Gastrocnemius medialis (tissue), 4 donors: ENCODE data around the gene UGT1A5. TPM values are rescaled to one million over a fixed set of nuclear protein-coding genes. Genes with fewer than 3 reads are reported as not detected.

Experiments used
- ATAC-seq, 2 donors: fragments of 150-250 bp; one replicate each; pipeline ENCODE4 v1.9.1; 2016
- DNase-seq, 2 donors: peaks; one replicate each; pipeline ENCODE4 v3.0.0-alpha.2; 2019
- H3K27ac ChIP-seq, 4 donors: fragments of 200-600 bp; sonication (generic); 1 replicate in 1 of 4; 2 replicates in 3 of 4; pipeline ENCODE4 v1.5.1; 2016 to 2018; ENCODE audit warnings: mild to moderate bottlenecking in 2 of 4, moderate library complexity in 1 of 4
- H3K27me3 ChIP-seq, 3 donors: fragments of 200-600 bp; sonication (generic) in 2 of 3; 1 replicate in 1 of 3; 2 replicates in 2 of 3; pipeline versions ENCODE4 v1.5.1 to v1.6.0; 2016 to 2019; ENCODE audit warnings: mild to moderate bottlenecking in 1 of 3, moderate library complexity in 1 of 3
- H3K36me3 ChIP-seq, 2 donors: fragments of 200-600 bp; sonication (generic) in 1 of 2; one replicate each; pipeline ENCODE4 v1.5.1; 2017 to 2018
- H3K4me1 ChIP-seq, 2 donors: fragments of 200-600 bp; sonication (generic) in 1 of 2; one replicate each; pipeline ENCODE4 v1.5.1; 2016 to 2017; ENCODE audit warnings: mild to moderate bottlenecking in 2 of 2
- H3K4me3 ChIP-seq, 4 donors: fragments of 200-600 bp; sonication (generic) in 3 of 4; 1 replicate in 1 of 4; 2 replicates in 3 of 4; pipeline ENCODE4 v1.5.1; 2016 to 2019; ENCODE audit warnings: mild to moderate bottlenecking in 2 of 4
- H3K9me3 ChIP-seq, 3 donors: fragments of 200-600 bp; sonication (generic) in 2 of 3; 1 replicate in 1 of 3; 2 replicates in 2 of 3; pipeline ENCODE4 v1.5.1; 2016 to 2019
- CTCF ChIP-seq, 5 experiments: fragments of 450-650 bp in 3 of 5; fragments of 200-600 bp in 2 of 5; sonication (generic) in 2 of 5; IDR thresholded peaks in 4 of 5; conservative IDR thresholded peaks in 1 of 5; 1 replicate in 4 of 5; 2 replicates in 1 of 5; pipeline ENCODE4 v1.5.1; 2016 to 2019; ENCODE audit warnings: antibody characterized with exemption in 5 of 5, mild to moderate bottlenecking in 3 of 5, moderate library complexity in 3 of 5
- POLR2A ChIP-seq, 2 donors: fragments of 450-650 bp; IDR thresholded peaks; one replicate each; pipeline ENCODE4 v1.6.1; 2017; ENCODE audit warnings: antibody characterized with exemption in 2 of 2, mild to moderate bottlenecking in 2 of 2, moderate library complexity in 2 of 2
- in situ Hi-C, 4 donors: fragments of 200-750 bp; cut with MboI; loops; one replicate each; pipeline versions ENCODE4 v1.15.0 to v1.8.0; 2017; ENCODE audit warnings: low sequenced_read_pairs in 4 of 4
- intact Hi-C: fragments of 100-400 bp; cut with DNase I; formaldehyde crosslinking; loops from one replicate; pipeline ENCODE4 v1.15.1; 2023; ENCODE audit warnings: low total_unique reads
- total RNA-seq, 4 donors: library from RNA; depleted of rRNA; stranded (reverse); fragments of >200 nt; gene quantifications; one replicate each; pipeline versions ENCODE4 v1.1.0 to v1.2.3, GENCODE V29; 2016

UGT1A5 gene
- total RNA-seq, 4 donors from 2014 or later = not detected

DNA sequence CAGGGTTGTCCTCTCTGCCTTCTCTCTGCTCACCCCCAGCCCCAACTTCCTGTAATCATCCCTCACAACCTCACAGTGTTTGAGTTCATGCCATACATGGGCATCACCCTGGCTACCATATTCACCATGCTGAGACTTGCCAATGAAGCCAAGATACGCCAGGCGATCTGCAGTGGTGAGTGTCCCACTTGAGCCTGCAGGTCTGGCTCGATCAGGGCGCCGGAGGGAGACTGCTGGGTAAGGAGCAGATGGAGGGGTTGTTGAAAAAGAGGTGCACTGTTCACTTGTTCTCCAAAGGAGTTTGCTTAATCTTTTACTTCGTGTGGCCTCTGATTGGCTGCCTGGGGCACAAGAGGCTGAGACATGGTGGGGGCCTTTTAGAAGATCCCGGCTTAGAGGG, 80.0 kb downstream of the UGT1A5 start:
- in situ Hi-C loops (no loop called here), intact Hi-C loops (no loop called here)
- Histone ChIP-seq H3K9me3 (no peaks in the 10 kb centered on the region), H3K36me3 (no peaks in the 10 kb centered on the region), H3K27ac (no peak overlapping the region), H3K27me3 (no peaks in the 10 kb centered on the region), H3K4me1 (no peaks in the 10 kb centered on the region), H3K4me3 (no peak overlapping the region)
- DNase-seq (no peak), ATAC-seq (no peak)
- TF ChIP-seq CTCF (IDR thresholded peaks at IDR 0.05 in 4 of 5, conservative IDR thresholded peaks at IDR 0.05 in 1 of 5) (no peak), POLR2A (IDR thresholded peaks at IDR 0.05) (no peak)

DNA sequence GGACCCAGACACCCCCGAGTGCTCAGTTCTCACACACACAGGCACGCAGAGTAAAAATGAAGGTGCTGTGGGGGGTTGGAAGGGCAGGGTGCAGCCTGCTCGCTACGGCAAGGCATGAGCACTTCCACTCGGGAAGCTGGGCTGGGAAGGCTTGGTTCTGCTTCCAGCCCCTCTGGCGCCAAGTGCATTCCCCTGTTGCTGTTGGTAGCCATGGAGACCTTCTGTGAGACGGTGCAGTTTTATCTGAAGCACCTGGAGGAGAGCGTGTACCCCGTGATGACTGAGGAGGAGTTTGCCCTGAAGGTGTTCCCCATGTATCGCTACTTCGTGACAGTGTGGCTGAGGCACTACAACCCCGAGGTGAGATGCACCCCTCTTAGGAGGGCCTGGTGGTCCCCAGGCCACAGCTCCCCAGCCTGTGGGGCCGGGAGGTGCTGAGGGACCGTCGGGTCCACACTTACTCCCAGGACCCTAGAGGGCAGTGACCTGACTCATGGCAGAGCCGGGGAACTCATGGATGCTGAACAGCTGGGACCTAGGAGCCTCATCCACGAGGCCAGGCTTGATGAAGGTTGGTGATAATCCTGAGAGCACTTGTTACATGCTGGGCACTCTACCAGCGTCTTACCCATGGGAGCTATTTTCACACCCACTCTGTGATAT, 80.9 kb downstream of the UGT1A5 start:
- Histone ChIP-seq H3K36me3 (no peaks in the 10 kb centered on the region), H3K27me3 (no peaks in the 10 kb centered on the region), H3K9me3 (no peaks in the 10 kb centered on the region), H3K4me3 (no peak overlapping the region), H3K4me1 (no peaks in the 10 kb centered on the region), H3K27ac (no peak overlapping the region)
- intact Hi-C loops = no loop called here
- DNase-seq = no peak
- TF ChIP-seq CTCF (IDR thresholded peaks at IDR 0.05 in 4 of 5, conservative IDR thresholded peaks at IDR 0.05 in 1 of 5) (no peak), POLR2A (IDR thresholded peaks at IDR 0.05) (no peak)
- in situ Hi-C loops = no loop called here
- no peak for ATAC-seq

DNA sequence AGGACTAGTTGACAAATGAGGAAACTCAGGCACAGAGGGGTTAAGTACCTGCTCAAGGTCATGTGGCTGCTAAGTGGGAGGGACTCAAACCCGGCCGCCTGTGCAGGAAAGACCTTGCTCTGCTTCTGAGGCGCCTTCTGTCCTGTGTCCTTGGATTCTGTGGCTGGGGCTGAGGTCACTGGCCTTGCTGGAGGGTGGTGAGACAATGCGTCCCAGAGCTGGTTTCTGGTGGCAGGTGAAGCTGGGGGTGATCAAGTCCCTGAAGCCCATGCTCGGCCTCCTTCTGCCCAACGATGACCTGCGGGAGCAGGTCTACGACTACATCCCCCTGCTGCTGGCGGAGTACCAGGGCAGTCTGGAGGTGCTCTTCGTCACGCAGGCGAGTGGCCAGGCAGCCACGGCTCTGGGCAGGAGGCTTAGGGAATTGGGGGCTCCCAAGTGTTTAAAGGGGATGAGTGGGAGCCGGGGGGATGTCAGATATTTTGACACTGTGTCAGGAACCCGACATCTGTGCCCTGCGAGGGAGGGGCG, 81.5 kb downstream of the UGT1A5 start:
- in situ Hi-C loops (no loop called here), intact Hi-C loops (no loop called here)
- DNase-seq (no peak), ATAC-seq (no peak)
- TF ChIP-seq CTCF (IDR thresholded peaks at IDR 0.05 in 4 of 5, conservative IDR thresholded peaks at IDR 0.05 in 1 of 5) (no peak), POLR2A (IDR thresholded peaks at IDR 0.05) (no peak)
- Histone ChIP-seq H3K4me1 (no peaks in the 10 kb centered on the region), H3K9me3 (no peaks in the 10 kb centered on the region), H3K36me3 (no peaks in the 10 kb centered on the region), H3K4me3 (no peak overlapping the region), H3K27me3 (no peaks in the 10 kb centered on the region), H3K27ac (no peak overlapping the region)

DNA sequence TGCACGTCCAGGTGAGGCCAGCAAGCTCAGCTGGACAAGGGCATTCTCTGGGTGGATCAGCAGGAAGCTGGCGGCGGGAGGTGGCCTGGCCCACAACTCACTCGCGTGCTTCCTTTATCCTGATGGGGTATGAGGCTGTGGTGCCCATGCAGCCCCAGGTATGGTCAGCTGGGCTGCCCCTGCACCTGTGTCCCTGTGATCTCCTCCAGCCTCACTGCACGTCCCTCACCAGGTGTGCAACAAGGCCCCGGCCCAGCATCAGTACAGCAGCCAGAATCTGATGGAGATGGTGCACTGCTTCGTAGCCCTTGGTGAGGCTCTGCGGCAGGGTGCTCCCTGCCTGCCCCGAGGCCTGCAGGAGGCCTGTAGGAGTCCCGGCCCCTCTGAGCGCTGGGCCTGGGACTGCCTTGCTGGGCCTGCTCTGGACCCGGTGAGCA, 83.0 kb downstream of the UGT1A5 start:
- intact Hi-C loops = no loop called here
- TF ChIP-seq POLR2A (IDR thresholded peaks at IDR 0.05) (no peak), CTCF (IDR thresholded peaks at IDR 0.05 in 4 of 5, conservative IDR thresholded peaks at IDR 0.05 in 1 of 5) (no peak)
- no peaks in the 10 kb centered on the region for H3K9me3 ChIP-seq
- no peak overlapping the region for H3K27ac ChIP-seq
- DNase-seq = no peak
- no peaks in the 10 kb centered on the region for H3K27me3 ChIP-seq
- in situ Hi-C loops = no loop called here
- no peak overlapping the region for H3K4me3 ChIP-seq
- H3K4me1 ChIP-seq = no peaks in the 10 kb centered on the region
- no peaks in the 10 kb centered on the region for H3K36me3 ChIP-seq
- ATAC-seq = no peak

DNA sequence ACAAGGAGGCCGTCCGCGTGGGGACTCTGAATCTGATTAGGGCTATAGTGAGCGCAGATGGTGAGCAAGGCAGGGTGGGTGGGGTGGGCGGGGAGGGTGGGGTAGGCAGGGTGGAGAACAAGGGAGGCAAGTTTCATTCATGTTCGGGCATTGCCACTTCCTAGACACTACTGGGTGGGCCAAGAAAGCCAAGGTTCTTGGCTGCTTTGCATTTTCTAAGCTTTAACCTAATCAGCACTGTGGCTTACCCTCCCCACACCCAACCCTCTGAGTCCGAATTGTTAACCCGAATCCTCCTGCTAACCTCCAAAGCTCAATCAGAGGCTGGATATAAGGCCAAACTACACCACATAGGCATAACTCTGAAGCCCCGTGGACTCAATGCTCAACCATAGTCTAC, 83.5 kb downstream of the UGT1A5 start:
- ATAC-seq (no peak), DNase-seq (no peak)
- intact Hi-C loops = no loop called here
- no peaks in the 10 kb centered on the region for H3K4me1 ChIP-seq
- H3K9me3 ChIP-seq = no peaks in the 10 kb centered on the region
- no peak for TF ChIP-seq CTCF (IDR thresholded peaks at IDR 0.05 in 4 of 5, conservative IDR thresholded peaks at IDR 0.05 in 1 of 5)
- no peak for TF ChIP-seq POLR2A (IDR thresholded peaks at IDR 0.05)
- no peak overlapping the region for H3K4me3 ChIP-seq
- no peak overlapping the region for H3K27ac ChIP-seq
- no peaks in the 10 kb centered on the region for H3K27me3 ChIP-seq
- in situ Hi-C loops = no loop called here
- H3K36me3 ChIP-seq = no peaks in the 10 kb centered on the region
